Stimulated activated CD8-positive, alpha-beta memory T cell treated with anti-CD3 and anti-CD28 coated beads, Interleukin-15, amount 100 ng/mL, for 24 hours (primary cell): Measurements from ENCODE around the gene GULP1.

Experiments
- DNase-seq: peaks from one replicate; pipeline ENCODE4 v3.0.0-alpha.2; 2020; ENCODE audit warnings: low read depth

The GULP1 gene

GRCh38 chr2:188367164-188367563 is 75.5 kb downstream of the GULP1 start:
- no peak for DNase-seq

DNA sequence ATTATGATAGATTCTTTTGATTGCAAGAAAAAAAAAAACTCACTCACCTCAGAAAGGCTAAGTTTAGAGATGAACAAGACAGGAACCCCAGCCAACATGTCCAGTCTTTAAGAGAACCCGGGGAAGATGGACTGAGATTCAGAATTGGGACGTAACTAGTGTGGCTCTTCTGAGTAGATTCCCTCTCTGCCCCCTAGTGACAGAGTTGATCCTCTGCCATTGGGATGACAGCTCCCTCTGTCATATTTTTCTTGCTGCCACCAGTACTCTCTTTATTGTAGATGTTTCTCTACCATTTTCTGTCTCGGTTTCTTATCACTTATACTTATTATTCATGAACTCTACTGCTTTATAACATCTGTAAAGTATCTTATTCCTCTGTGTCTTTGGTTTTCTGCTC is 77.7 kb downstream of the GULP1 start:
- DNase-seq = no peak

- no peak for DNase-seq
Measured at GRCh38 chr2:188378371-188378950, 86.8 kb downstream of the GULP1 start.

GRCh38 chr2:188379748-188380147 is 88.1 kb downstream of the GULP1 start:
- no peak for DNase-seq

- DNase-seq = no peak
Measured at GRCh38 chr2:188380280-188380679, 88.6 kb downstream of the GULP1 start.

DNA sequence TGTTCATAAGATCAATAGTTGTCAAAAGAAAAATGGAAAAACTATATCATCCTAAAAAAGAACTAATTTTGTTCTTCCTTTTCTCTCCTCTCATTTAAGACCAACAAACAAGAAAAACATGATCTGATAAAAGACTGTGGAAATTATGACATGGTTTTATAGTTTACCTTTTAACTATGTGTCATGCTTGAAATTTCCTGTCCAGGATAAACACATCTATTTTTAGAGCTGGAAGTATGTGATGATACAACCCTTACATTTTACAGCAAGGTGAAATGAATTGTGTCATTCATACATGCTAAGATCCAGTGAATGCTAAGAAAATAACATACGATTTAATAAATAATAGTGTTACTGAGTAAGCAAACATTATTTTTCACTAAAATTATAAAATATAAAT is 89.9 kb downstream of the GULP1 start:
- no peak for DNase-seq

- DNase-seq = no peak
Measured at GRCh38 chr2:188382107-188382506, 90.4 kb downstream of the GULP1 start.

- no peak for DNase-seq
Measured at GRCh38 chr2:188383158-188383557, 91.5 kb downstream of the GULP1 start.

- no peak for DNase-seq
Measured at GRCh38 chr2:188385857-188386256, 94.2 kb downstream of the GULP1 start.

DNA sequence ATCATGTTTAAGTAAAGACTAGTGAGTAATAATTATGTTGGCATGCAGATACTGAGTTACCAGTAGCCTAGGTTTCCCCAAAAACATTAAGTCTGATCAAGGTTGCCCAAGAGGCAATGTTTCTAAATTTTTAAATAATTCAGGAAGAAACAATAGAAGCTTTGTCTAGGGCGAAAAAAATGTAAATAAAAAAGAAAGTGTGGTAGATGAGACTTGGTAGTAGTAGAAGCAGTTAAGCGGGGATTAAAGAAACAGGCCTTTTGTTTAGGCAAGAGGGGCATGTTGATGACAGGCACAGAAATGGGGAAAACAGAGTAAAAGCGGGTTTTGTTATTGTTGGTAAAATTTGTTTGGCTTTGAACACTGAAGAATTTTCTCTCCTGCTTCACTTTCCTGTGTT is 97.2 kb downstream of the GULP1 start:
- DNase-seq = no peak

- DNase-seq = no peak
Measured at GRCh38 chr2:188391354-188391753, 99.7 kb downstream of the GULP1 start.

- no peak for DNase-seq
Measured at GRCh38 chr2:188394931-188395472, 103.3 kb downstream of the GULP1 start.

DNA sequence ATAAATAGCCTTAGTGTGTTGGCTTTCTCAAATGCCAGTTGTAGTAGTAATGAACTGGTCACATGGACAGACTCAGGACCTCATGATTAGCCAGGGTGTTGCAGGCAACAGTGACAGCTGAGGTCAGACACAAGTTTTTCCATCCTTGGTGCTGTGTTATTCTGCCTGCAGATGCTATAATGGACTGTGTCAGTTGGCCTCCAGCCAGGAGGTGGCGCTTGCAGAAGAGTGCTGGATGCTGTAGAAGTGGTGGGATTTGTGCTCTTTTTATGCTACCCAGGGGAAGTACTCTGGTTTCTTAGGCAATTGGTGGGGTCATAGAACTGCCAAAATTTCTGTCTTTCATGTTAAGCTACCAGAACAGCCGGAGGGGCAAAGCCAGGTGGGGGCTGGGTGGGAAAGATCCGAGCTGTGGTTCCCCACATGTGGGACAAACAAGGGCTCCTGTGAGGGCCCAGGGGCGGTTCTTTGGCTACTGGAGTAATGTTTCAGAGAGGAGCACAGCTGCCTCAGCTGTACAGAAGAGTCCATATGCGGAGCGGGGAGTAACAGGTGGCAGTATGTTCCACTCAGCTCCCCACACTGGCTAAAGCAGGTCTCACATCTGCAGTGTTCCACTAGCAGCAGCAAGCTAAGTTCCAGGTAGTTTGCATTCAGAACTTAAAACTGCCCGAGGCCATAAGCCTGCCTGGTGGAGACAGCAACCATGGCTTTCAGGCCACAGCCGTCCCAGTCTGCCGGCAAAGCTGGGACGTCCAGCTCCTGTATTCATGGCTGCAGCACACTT is 104.4 kb downstream of the GULP1 start:
- DNase-seq = no peak

- DNase-seq = no peak
Measured at GRCh38 chr2:188399159-188399558, 107.5 kb downstream of the GULP1 start.

DNA sequence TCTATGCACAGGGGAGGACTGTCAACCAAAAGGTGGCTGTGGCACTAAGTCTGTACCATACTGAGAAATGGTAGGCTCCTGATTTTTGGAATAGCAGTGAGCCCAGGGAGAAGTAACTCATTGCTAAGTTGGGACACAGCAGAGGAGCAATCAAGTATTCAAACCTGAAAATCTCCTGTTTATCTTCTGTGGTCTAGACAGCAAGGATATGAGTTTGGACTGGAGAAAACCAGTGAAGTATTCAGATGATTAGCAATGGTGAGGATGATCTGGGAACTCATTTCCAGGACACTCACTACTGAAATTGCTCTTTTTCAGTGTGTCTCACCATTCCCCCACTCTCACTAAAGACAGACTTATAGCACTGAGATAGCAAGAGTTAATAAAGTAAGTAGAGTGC is 112.0 kb downstream of the GULP1 start:
- DNase-seq = no peak

- DNase-seq = no peak
Measured at GRCh38 chr2:188404341-188405004, 112.8 kb downstream of the GULP1 start.

DNA sequence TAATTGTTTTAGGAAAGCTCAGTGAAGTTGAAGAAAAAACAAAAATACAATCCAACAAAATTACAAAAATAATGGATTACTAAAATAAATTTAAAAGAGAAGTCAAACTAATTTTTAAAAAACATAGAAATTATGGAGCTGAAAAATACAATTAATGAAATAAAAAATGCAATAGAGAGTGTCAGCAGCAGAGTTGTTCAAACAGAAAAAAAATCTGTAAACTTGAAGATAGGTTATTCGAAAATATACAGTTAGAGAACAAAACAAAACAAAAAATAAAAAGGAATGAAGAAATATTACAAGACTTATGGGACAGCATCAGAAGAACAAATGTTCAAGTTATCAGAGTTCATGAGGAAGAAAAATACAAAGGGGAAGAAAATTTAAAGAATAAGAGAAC is 114.7 kb downstream of the GULP1 start:
- DNase-seq = no peak

GRCh38 chr2:188410504-188411235 is 119.0 kb downstream of the GULP1 start:
- DNase-seq = no peak

DNA sequence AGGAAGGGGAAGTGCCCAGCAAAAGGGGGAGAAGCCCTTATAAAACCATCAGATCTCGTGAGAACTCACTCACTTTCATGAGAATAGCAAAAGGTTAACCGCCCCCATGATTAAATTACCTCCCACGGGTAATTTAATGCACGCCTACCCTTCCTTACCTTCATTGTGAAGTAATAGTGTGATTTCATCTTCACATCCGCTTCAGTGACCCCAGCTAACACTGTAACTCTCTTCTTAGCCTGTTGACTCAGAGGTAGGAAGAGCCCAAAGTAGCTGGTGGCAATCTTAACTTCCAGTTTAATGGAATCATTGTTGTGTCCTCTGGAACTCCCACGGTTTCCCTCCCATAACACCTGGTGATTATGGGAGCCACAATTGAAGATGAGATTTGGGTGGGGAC is 120.5 kb downstream of the GULP1 start:
- no peak for DNase-seq

DNA sequence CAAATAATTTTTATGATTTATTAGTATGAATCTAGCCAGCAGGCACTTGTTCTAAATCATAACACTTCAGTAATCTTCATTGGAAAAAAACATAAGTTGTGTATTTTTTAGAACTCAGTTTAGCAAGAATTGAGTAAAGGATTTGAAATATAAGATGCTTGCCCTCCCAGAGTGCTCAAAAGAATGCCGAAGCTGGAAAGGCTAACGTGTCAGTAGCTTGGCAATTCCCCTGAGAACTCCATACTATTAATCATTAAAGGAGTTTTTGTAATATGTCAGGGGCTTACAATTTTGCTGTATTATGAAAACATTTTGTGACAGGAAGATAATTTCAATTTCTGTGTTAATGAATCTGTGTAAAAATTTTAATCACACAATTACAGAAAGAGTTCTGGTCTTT is 122.7 kb downstream of the GULP1 start:
- no peak for DNase-seq

DNA sequence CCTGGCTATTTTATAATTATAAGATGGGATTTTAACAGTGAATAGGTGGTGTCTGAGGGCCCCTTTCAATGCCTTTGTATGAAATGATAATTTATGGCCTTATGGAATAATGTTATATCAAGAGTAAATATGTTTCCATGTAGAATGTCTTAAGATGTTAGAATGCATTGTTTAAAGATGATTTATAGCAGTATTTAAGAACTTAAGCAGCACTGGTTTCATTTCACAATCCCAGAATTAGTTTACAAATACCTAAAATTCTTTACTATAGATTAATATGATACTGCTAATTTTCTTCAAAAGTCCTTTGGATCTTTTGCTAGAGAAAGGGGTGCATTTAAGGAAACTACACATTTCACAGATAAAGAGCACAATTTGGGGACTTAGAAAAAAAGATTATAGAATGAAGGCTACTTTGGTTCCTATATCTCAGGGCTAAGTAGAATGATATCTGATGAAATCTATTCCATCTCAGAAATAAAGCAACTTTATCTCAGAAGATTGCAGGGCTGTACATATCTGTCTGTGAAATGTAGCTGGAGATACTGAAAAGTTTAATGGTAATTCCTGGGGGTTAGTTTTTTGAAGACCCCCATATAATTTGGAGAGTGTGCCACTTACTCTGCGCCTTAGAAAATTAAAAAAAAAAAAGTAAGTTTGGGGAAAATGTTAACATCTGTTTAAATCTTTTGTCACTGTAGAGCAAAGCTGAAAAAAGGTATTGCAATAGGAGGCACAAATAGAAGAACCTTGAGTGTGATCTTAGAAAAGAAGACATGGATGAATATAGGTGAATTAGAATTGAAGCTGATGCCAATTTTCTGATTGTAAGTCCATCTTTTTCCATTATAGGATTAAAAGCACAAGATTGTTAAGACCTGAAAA is 123.4 kb downstream of the GULP1 start:
- no peak for DNase-seq

- DNase-seq = no peak
Measured at GRCh38 chr2:188415754-188416083, 124.0 kb downstream of the GULP1 start.
